Endothelial cell of umbilical vein (primary cell): ENCODE results near the gene RAD23B. TPM values are rescaled to one million over a fixed set of nuclear protein-coding genes. Genes with fewer than 3 reads are reported as not detected.

Experiments
- BruUV-seq: library from RNA; stranded (reverse); fragments of 400-500 nt; replicated peaks from 2 replicates; lab custom pipeline; 2021; lab: Mats Ljungman, UMichigan
- CTCF ChIA-PET: fragments of 300-600, 350-600 bp; sonication (Branson Sonifier 250); formaldehyde crosslinking; loops from one replicate; lab custom pipeline; 2021; ENCODE audit warnings: antibody characterized with exemption, inconsistent platforms; lab: Charles Lee
- POLR2A ChIA-PET: fragments of 300-600, 350-600 bp; sonication (Branson Sonifier 250); formaldehyde crosslinking; loops from one replicate; lab custom pipeline; 2021; ENCODE audit warnings: antibody characterized with exemption, inconsistent platforms; lab: Charles Lee
- DNase-seq: peaks from one replicate; pipeline ENCODE4 v3.0.0-alpha.2; 2011; ENCODE audit warnings: low read depth, low spot score
- FAIRE-seq: peaks from 2 replicates; lab custom pipeline; 2011; peaks lifted over from hg19 to GRCh38; lab: Jason Lieb, UNC
- H2AFZ ChIP-seq: 2 replicates; pipeline ENCODE4 v1.6.0; 2012; ENCODE audit warnings: low read depth, low read length, control low read depth, inconsistent platforms
- H3K27ac ChIP-seq: 2 replicates; pipeline ENCODE4 v1.5.1; 2011; ENCODE audit warnings: low read depth, mild to moderate bottlenecking, control low read depth, low read length, moderate library complexity; ENCODE audit not compliant: insufficient read depth
- H3K27me3 ChIP-seq, 2 experiments: 2 replicates each; pipeline versions ENCODE4 v1.6.0 to v1.6.1; 2011; ENCODE audit warnings: low read length in 2 of 2, mixed read lengths in 1 of 2; ENCODE audit not compliant: control insufficient read depth in 2 of 2, insufficient read depth in 2 of 2
- H3K36me3 ChIP-seq, 2 experiments: 2 replicates in 1 of 2; 3 replicates in 1 of 2; pipeline ENCODE4 v1.5.1; 2011; ENCODE audit warnings: low read length in 2 of 2, mild to moderate bottlenecking in 1 of 2, moderate library complexity in 1 of 2; ENCODE audit not compliant: control insufficient read depth in 2 of 2, insufficient read depth in 2 of 2; ENCODE audit errors: extremely low read depth in 1 of 2
- H3K4me1 ChIP-seq: 3 replicates; pipeline ENCODE4 v1.5.1; 2011; ENCODE audit warnings: mild to moderate bottlenecking, low read length; ENCODE audit not compliant: control insufficient read depth, insufficient read depth; ENCODE audit errors: extremely low read depth
- H3K4me2 ChIP-seq: 2 replicates; pipeline ENCODE4 v1.6.1; 2011; ENCODE audit warnings: low read length, control low read depth, mixed read lengths; ENCODE audit not compliant: insufficient read depth
- H3K4me3 ChIP-seq, 3 experiments: fragments of 200-600 bp in 1 of 3; sonication (generic), shearing (Covaris generic) in 1 of 3; replicated peaks in 1 of 3; 2 replicates each; pipeline ENCODE4 v1.5.1; 2011 to 2016; ENCODE audit warnings: control low read depth in 3 of 3, low read length in 3 of 3, mild to moderate bottlenecking in 2 of 3, inconsistent platforms in 1 of 3, low read depth in 1 of 3, moderate library complexity in 1 of 3; ENCODE audit not compliant: insufficient read depth in 1 of 3
- H3K79me2 ChIP-seq: 2 replicates; pipeline ENCODE4 v1.6.0; 2012; ENCODE audit warnings: low read length, inconsistent platforms; ENCODE audit not compliant: control insufficient read depth, insufficient read depth
- H3K9ac ChIP-seq: replicated peaks from 2 replicates; pipeline ENCODE3; 2011; ENCODE audit warnings: low read length, control low read depth; ENCODE audit not compliant: insufficient read depth; ENCODE audit errors: extremely low read depth
- H3K9me1 ChIP-seq: replicated peaks from 3 replicates; pipeline ENCODE4 v1.6.0; 2011; ENCODE audit warnings: mild to moderate bottlenecking, low read length; ENCODE audit not compliant: control insufficient read depth, insufficient read depth; ENCODE audit errors: extremely low read depth
- H3K9me3 ChIP-seq: replicated peaks from 2 replicates; pipeline ENCODE4 v1.5.1; 2012; ENCODE audit warnings: low read length, inconsistent platforms; ENCODE audit not compliant: control insufficient read depth, insufficient read depth
- H4K20me1 ChIP-seq: replicated peaks from 2 replicates; pipeline ENCODE3; 2011; ENCODE audit warnings: mild to moderate bottlenecking, low read length; ENCODE audit not compliant: control insufficient read depth, insufficient read depth; ENCODE audit errors: extremely low read depth
- CTCF ChIP-seq, 2 donors: IDR thresholded peaks; 1 replicate in 1 of 2; 2 replicates in 1 of 2; pipeline ENCODE4 v1.5.1; 2011; ENCODE audit warnings: low read length in 2 of 2, mild to moderate bottlenecking in 2 of 2, moderate library complexity in 2 of 2, control low read depth in 1 of 2, inconsistent platforms in 1 of 2, low read depth in 1 of 2; ENCODE audit not compliant: insufficient read depth in 1 of 2; ENCODE audit errors: extremely low read depth in 1 of 2
- EZH2 ChIP-seq: IDR thresholded peaks from 2 replicates; pipeline ENCODE4 v1.6.1; 2012; ENCODE audit warnings: borderline replicate concordance, low read depth, mild to moderate bottlenecking, moderate library complexity, low read length, inconsistent platforms; ENCODE audit not compliant: severe bottlenecking
- FOS ChIP-seq: IDR thresholded peaks from 2 replicates; pipeline ENCODE4 v1.6.1; 2011; ENCODE audit warnings: mild to moderate bottlenecking, low read length, moderate library complexity, borderline replicate concordance; ENCODE audit not compliant: insufficient read depth
- GATA2 ChIP-seq: IDR thresholded peaks from 2 replicates; pipeline ENCODE4 v1.7.0; 2011; ENCODE audit warnings: low read depth, mild to moderate bottlenecking, moderate library complexity, mixed read lengths, low read length; ENCODE audit not compliant: insufficient read length, insufficient read depth
- JUN ChIP-seq: IDR thresholded peaks from 2 replicates; pipeline ENCODE4 v1.6.1; 2011; ENCODE audit warnings: borderline replicate concordance, low read depth; ENCODE audit not compliant: insufficient read length, insufficient read depth
- MYC ChIP-seq: IDR thresholded peaks from one replicate; pipeline ENCODE4 v1.6.1; 2011; ENCODE audit warnings: mild to moderate bottlenecking, low read depth, low read length
- POLR2A ChIP-seq: IDR thresholded peaks from 2 replicates; pipeline ENCODE4 v1.6.1; 2012; ENCODE audit warnings: low read depth, mild to moderate bottlenecking, control low read depth, low read length
- POLR2AphosphoS5 ChIP-seq: IDR thresholded peaks from 2 replicates; pipeline ENCODE4 v1.6.1; 2012; ENCODE audit warnings: low read depth, mild to moderate bottlenecking, control low read depth, low read length, moderate library complexity; ENCODE audit not compliant: insufficient read depth
- dilution Hi-C: fragments of 300-500 bp; cut with MboI; formaldehyde crosslinking; loops from one replicate; pipeline ENCODE4 v1.15.0; 2019; ENCODE audit warnings: low sequenced_read_pairs; ENCODE audit not compliant: extremely low pct_ligation_motif_present
- intact Hi-C: fragments of 100-400 bp; cut with micrococcal nuclease; formaldehyde crosslinking; loops from one replicate; pipeline ENCODE4 v1.10.0; 2022
- polyA plus RNA-seq, 4 experiments: library from polyadenylated mRNA; depleted of rRNA in 3 of 4; stranded (reverse) in 3 of 4; unstranded in 1 of 4; fragments of >200 nt; gene quantifications; 2 replicates each; pipeline versions ENCODE4 v1.2.1 to v1.2.3, GENCODE V29; 2011 to 2012; ENCODE audit warnings: missing spikeins in 1 of 4
- total RNA-seq: library from RNA; stranded (reverse); gene quantifications from 2 replicates; pipeline ENCODE4 v1.2.3, GENCODE V29; 2021
- TF ChIP-seq, protein P1 (sequence below): IDR thresholded peaks from 2 replicates; pipeline ENCODE4 v1.6.1; 2011; ENCODE audit not compliant: insufficient read depth, insufficient read length

The RAD23B gene
- total and polyA plus RNA-seq, 2 donors (not counting 3 experiments of a cell fraction or from before 2014, with no cell fraction given), result 63.8 to 100 TPM

DNA sequence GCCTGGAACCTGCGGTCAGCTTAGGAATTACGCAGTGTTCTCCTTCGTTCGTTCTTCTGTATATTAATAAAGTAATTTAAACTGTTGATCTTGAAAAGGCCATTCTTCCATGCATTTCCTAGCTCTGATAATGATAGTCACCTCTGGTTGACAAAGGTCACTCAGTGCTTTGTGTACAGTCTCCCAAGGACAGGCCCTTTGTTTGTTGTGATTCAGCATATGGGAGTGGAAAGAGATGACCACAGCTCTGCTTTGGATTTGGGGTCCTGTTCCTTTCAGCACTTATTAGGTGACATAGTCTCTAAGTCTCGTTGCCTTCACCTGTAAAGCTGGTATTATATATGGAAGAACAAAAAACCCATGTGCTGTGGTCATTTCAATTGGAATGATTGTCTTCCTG, 39.6 kb downstream of the RAD23B start:
- H2AFZ ChIP-seq, result no peak overlapping the region
- FAIRE-seq (no peak), DNase-seq (no peak)
- BruUV-seq, result no TSS peak
- ChIA-PET POLR2A (interaction anchor here (0.5 kb wide), 1 partner anchor 14 kb away, joined by 3 read pairs; no protein-coding TSS in a partner anchor), CTCF (interaction anchor here (1.1 to 1.6 kb wide), 2 partner anchors 12 to 102 kb away, joined by 3 read pairs; no protein-coding TSS in a partner anchor)
- no peaks in the 10 kb centered on the region for H3K4me1 ChIP-seq
- TF ChIP-seq MYC (no peak), POLR2AphosphoS5 (no peak), EZH2 (no peak), FOS (no peak), GATA2 (no peak), CTCF (IDR thresholded peaks at IDR 0.05; ENCODE audit: extremely low read depth in 1 of 2, insufficient read depth in 1 of 2, low read depth in 1 of 2, low read length in 2 of 2) (no peak), POLR2A (no peak), JUN (no peak)
- TF ChIP-seq, protein P1, sequence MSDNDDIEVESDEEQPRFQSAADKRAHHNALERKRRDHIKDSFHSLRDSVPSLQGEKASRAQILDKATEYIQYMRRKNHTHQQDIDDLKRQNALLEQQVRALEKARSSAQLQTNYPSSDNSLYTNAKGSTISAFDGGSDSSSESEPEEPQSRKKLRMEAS, result no peak
- no peak overlapping the region for H3K9ac ChIP-seq
- H4K20me1 ChIP-seq, result no peaks in the 10 kb centered on the region
- peaks cover 57% of the 10 kb centered on the region for H3K79me2 ChIP-seq
- dilution Hi-C loops (no loop called here), intact Hi-C loops (no loop called here)
- H3K27me3 ChIP-seq, result no peaks in the 10 kb centered on the region
- H3K27ac ChIP-seq, result no peak overlapping the region
- H3K4me3 ChIP-seq, result no peak overlapping the region
- H3K9me3 ChIP-seq, result no peaks in the 10 kb centered on the region
- no peaks in the 10 kb centered on the region for H3K9me1 ChIP-seq
- no peak overlapping the region for H3K4me2 ChIP-seq
- peaks cover 0 to 17% of the 10 kb centered on the region in 2 experiments for H3K36me3 ChIP-seq
